HepG2 (cell line): ENCODE results near the gene POGK. TPM values are rescaled to one million over a fixed set of nuclear protein-coding genes. Genes with fewer than 3 reads are reported as not detected.
A peak's percentile ranks its signal among the peaks of the same experiment; 100 is the strongest.

ENCODE experiments used
- ATAC-seq: fragments of 200-7000 bp; cut with Tn5 transposase; 3 replicates; pipeline ENCODE4 v1.9.1; 2020; ENCODE audit warnings: mild to moderate bottlenecking, moderate library complexity
- BruUV-seq: library from RNA; stranded (reverse); fragments of 400-500 nt; replicated peaks from 2 replicates; lab custom pipeline; 2021; lab: Mats Ljungman, UMichigan
- CTCF ChIA-PET: fragments of 300-600 bp; formaldehyde crosslinking; extraction: SDS; loops from one replicate; lab custom pipeline; 2021; ENCODE audit warnings: low total read pairs, inconsistent platforms, low intra/inter-chr PET ratio; lab: Yijun Ruan, JAX
- POLR2A ChIA-PET: fragments of 350-600 bp; sonication (Branson Sonifier 250); formaldehyde crosslinking; loops from one replicate; lab custom pipeline; 2020; ENCODE audit warnings: antibody characterized with exemption, inconsistent platforms; lab: Yijun Ruan, JAX
- DNase-seq: peaks from one replicate; pipeline ENCODE4 v3.0.0-alpha.2; 2015; ENCODE audit warnings: low spot score
- FAIRE-seq: peaks from 3 replicates; lab custom pipeline; 2011; peaks lifted over from hg19 to GRCh38; lab: Jason Lieb, UNC
- H2AFZ ChIP-seq: one replicate; pipeline ENCODE4 v1.6.1; 2011; ENCODE audit warnings: low read length, inconsistent platforms
- H3K27ac ChIP-seq: fragments of 300-600 bp; 3 replicates; pipeline ENCODE4 v1.8.0; 2011; ENCODE audit warnings: mixed run types, mild to moderate bottlenecking, mixed read lengths, low read length, inconsistent platforms; ENCODE audit not compliant: insufficient read depth; ENCODE audit errors: extremely low read length
- H3K27me3 ChIP-seq, 2 experiments: fragments of 200-600 bp in 1 of 2; 2 replicates in 1 of 2; 3 replicates in 1 of 2; pipeline versions ENCODE4 v1.6.0 to v1.8.0; 2011; ENCODE audit warnings: low read length in 2 of 2, mild to moderate bottlenecking in 2 of 2, moderate library complexity in 2 of 2, inconsistent platforms in 1 of 2; ENCODE audit not compliant: insufficient read depth in 2 of 2, control insufficient read depth in 1 of 2
- H3K36me3 ChIP-seq, 2 experiments: fragments of 200-600 bp in 1 of 2; replicated peaks in 1 of 2; 2 replicates in 1 of 2; 3 replicates in 1 of 2; pipeline versions ENCODE4 v1.5.1 to v1.8.0; 2011; ENCODE audit warnings: low read length in 2 of 2, inconsistent platforms in 1 of 2; ENCODE audit not compliant: insufficient read depth in 2 of 2, control insufficient read depth in 1 of 2
- H3K4me1 ChIP-seq: 2 replicates; pipeline ENCODE4 v1.5.1; 2012; ENCODE audit warnings: low read length, inconsistent platforms; ENCODE audit not compliant: insufficient read depth
- H3K4me2 ChIP-seq: 2 replicates; pipeline ENCODE4 v1.6.0; 2011; ENCODE audit warnings: low read depth, low read length, inconsistent platforms
- H3K4me3 ChIP-seq, 3 experiments: fragments of 200-600 bp in 1 of 3; sonication (generic), shearing (Covaris generic) in 1 of 3; replicated peaks in 1 of 3; 2 replicates each; pipeline ENCODE4 v1.5.1; 2011 to 2016; ENCODE audit warnings: low read length in 3 of 3, inconsistent platforms in 2 of 3, low read depth in 2 of 3, mild to moderate bottlenecking in 2 of 3, control low read depth in 1 of 3, mixed read lengths in 1 of 3; ENCODE audit not compliant: insufficient read depth in 1 of 3
- H3K79me2 ChIP-seq: one replicate; pipeline ENCODE4 v1.6.1; 2011; ENCODE audit warnings: low read length, inconsistent platforms; ENCODE audit not compliant: insufficient read depth
- H3K9ac ChIP-seq: 2 replicates; pipeline ENCODE4 v1.6.0; 2011; ENCODE audit warnings: mild to moderate bottlenecking, low read depth, low read length, inconsistent platforms; ENCODE audit not compliant: insufficient read depth
- H3K9me3 ChIP-seq: 2 replicates; pipeline ENCODE4 v1.5.1; 2012; ENCODE audit warnings: mild to moderate bottlenecking, low read length
- H4K20me1 ChIP-seq: 2 replicates; pipeline ENCODE4 v1.6.0; 2011; ENCODE audit warnings: inconsistent platforms, mild to moderate bottlenecking, low read length, moderate library complexity; ENCODE audit not compliant: insufficient read depth
- AGO2 ChIP-seq: fragments of 200-400 bp; formaldehyde crosslinking; optimal IDR thresholded peaks from 2 replicates; pipeline ENCODE3; 2017; ENCODE audit warnings: mild to moderate bottlenecking, low read depth, low read length, moderate library complexity
- ATM ChIP-seq: fragments of 450-650 bp; IDR thresholded peaks from 2 replicates; pipeline ENCODE4 v1.7.1; 2017; ENCODE audit warnings: mild to moderate bottlenecking, borderline replicate concordance
- BRF2 ChIP-seq: sonication (generic); formaldehyde crosslinking; IDR thresholded peaks from 2 replicates; pipeline ENCODE4 v1.8.1; 2022; ENCODE audit warnings: mild to moderate bottlenecking, missing genetic modification reagents
- FLYWCH1 ChIP-seq: sonication (generic); formaldehyde crosslinking; IDR thresholded peaks from 2 replicates; pipeline ENCODE4 v1.8.1; 2023; ENCODE audit warnings: mild to moderate bottlenecking, missing genetic modification reagents
- PCBP1 ChIP-seq: fragments of 200-400 bp; formaldehyde crosslinking; IDR thresholded peaks from 2 replicates; pipeline ENCODE4 v1.6.1; 2017; ENCODE audit warnings: mild to moderate bottlenecking, low read depth, low read length, borderline replicate concordance
- PRMT3 ChIP-seq: sonication (generic); formaldehyde crosslinking; IDR thresholded peaks from 2 replicates; pipeline ENCODE4 v1.8.1; 2022; ENCODE audit warnings: low read depth, mild to moderate bottlenecking, moderate library complexity, missing genetic modification reagents, borderline replicate concordance
- RBFOX2 ChIP-seq: fragments of 200-400 bp; formaldehyde crosslinking; IDR thresholded peaks from 2 replicates; pipeline ENCODE4 v1.6.1; 2017; ENCODE audit warnings: low read depth, mild to moderate bottlenecking, low read length
- ZNF747 ChIP-seq: sonication (generic); formaldehyde crosslinking; IDR thresholded peaks from 2 replicates; pipeline ENCODE4 v1.8.1; 2023; ENCODE audit warnings: missing genetic modification reagents, mild to moderate bottlenecking, borderline replicate concordance
- WGBS: methylation state at CpG from one replicate; pipeline ENCODE4 v1.1.6; 2017; ENCODE audit warnings: low lambda C conversion rate; 5-methylcytosine and 5-hydroxymethylcytosine counted together
- in situ Hi-C: cut with HindIII; loops from 2 replicates; pipeline ENCODE4 v1.10.0; 2017; ENCODE audit warnings: low pct_unique_long_range_greater_than_20kb; ENCODE audit not compliant: extremely low pct_ligation_motif_present
- intact Hi-C: fragments of 100-400 bp; cut with micrococcal nuclease; formaldehyde crosslinking; loops from one replicate; pipeline ENCODE4 v1.10.0; 2022; ENCODE audit not compliant: unreplicated experiment
- polyA plus RNA-seq, 8 experiments: library from polyadenylated mRNA; depleted of rRNA in 3 of 8; stranded (reverse) in 7 of 8; unstranded in 1 of 8; fragments of >200 nt; fragmentation: Illumina TruSeq in 4 of 8; extraction: Trizol in 4 of 8; gene quantifications; 2 replicates each; pipeline versions ENCODE4 v1.2.1 to v1.2.3, GENCODE V29; 2011 to 2016; ENCODE audit warnings: low read depth in 4 of 8, missing spikeins in 1 of 8, mixed read lengths in 1 of 8; ENCODE audit not compliant: insufficient read depth in 1 of 8
- total RNA-seq, 5 experiments: library from RNA; depleted of rRNA; stranded (reverse); fragments of >200 nt; fragmentation: Illumina TruSeq; extraction: Trizol; gene quantifications; 2 replicates each; pipeline ENCODE4 v1.2.3, GENCODE V29; 2016; ENCODE audit warnings: low read depth in 1 of 5
- TF ChIP-seq, protein P1 (sequence below): sonication (generic); formaldehyde crosslinking; IDR thresholded peaks from 2 replicates; pipeline ENCODE4 v1.4.0; 2020; ENCODE audit warnings: mild to moderate bottlenecking, missing genetic modification reagents

POGK gene
- total and polyA plus RNA-seq, 2 of the 13 experiments (the other 11 are each of a cell fraction or from before 2014, with no cell fraction given), result 4.8 to 16.2 TPM

DNA sequence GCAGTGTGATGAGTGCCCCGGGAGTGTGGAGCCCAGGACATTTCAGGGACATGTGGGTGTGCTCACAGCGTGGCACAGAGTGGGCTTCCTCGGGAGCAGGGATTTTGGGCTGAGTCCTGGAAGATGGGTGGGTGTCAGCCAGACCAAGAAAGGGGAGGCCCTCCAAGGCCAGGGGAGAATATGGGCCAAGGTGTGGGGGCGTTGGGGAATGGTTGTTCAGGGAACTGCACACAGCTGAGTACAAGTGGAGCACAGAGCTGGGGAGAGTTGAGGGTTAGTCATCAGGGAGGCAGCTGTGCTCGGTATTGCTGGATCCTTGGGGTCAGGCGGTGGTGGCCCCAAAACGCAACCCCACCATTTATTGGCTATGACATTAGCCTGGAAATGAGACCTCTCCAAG lies 5.5 kb downstream of the POGK start:
- BruUV-seq, result no TSS peak
- H4K20me1 ChIP-seq, result peaks cover 3% of the 10 kb centered on the region; the same call in 1 of the 2 replicates
- ChIA-PET POLR2A (no interaction called here), CTCF (no interaction called here)
- H3K36me3 ChIP-seq, result peaks cover 25 to 88% of the 10 kb centered on the region in 2 experiments
- ATAC-seq (no peak), DNase-seq (no peak), FAIRE-seq (no peak)
- in situ Hi-C loops (no loop called here), intact Hi-C loops (no loop called here)
- H3K79me2 ChIP-seq, result peaks cover 13% of the 10 kb centered on the region
- no peak overlapping the region for H3K4me3 ChIP-seq
- no peak overlapping the region for H3K4me2 ChIP-seq
- H2AFZ ChIP-seq, result no peak overlapping the region
- H3K4me1 ChIP-seq, result peaks cover 26% of the 10 kb centered on the region
- H3K9me3 ChIP-seq, result no peaks in the 10 kb centered on the region
- no peak overlapping the region for H3K9ac ChIP-seq
- no peak for TF ChIP-seq FLYWCH1
- TF ChIP-seq, protein P1, sequence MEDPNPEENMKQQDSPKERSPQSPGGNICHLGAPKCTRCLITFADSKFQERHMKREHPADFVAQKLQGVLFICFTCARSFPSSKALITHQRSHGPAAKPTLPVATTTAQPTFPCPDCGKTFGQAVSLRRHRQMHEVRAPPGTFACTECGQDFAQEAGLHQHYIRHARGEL (CRISPR knock-in tag), result no peak
- no peak for TF ChIP-seq BRF2 (CRISPR knock-in tag)
- TF ChIP-seq PCBP1, result no peak
- no peak for TF ChIP-seq PRMT3 (CRISPR knock-in tag)
- peak; percentile 27 for TF ChIP-seq AGO2
- 87% methylated on average over 6 of the region's 7 CpGs for WGBS
- no peaks in the 10 kb centered on the region for H3K27me3 ChIP-seq
- no peak overlapping the region for H3K27ac ChIP-seq

- no peak overlapping the region for H3K4me2 ChIP-seq
Observed at GRCh38 chr1:166848193-166848592, 8.9 kb downstream of the POGK start.

More at GRCh38 chr1:166848193-166848592, 8.9 kb downstream of the POGK start:
- Histone ChIP-seq H3K79me2 (no peaks in the 10 kb centered on the region), H4K20me1 (peaks cover under 1% of the 10 kb centered on the region; the same call in 1 of the 2 replicates), H3K27me3 (no peaks in the 10 kb centered on the region), H3K4me3 (no peak overlapping the region), H3K9me3 (no peaks in the 10 kb centered on the region), H3K36me3 (peaks cover 26 to 99% of the 10 kb centered on the region in 2 experiments), H3K9ac (no peak overlapping the region), H3K4me1 (no peaks in the 10 kb centered on the region), H2AFZ (no peak overlapping the region), H3K27ac (no peak overlapping the region)
- BruUV-seq, result no TSS peak
- POLR2A ChIA-PET, result no interaction called here
- ATAC-seq (no peak), DNase-seq (no peak), FAIRE-seq (no peak)
- CTCF ChIA-PET, result no interaction called here
- no peak for TF ChIP-seq ZNF747 (CRISPR knock-in tag)
- no peak for TF ChIP-seq ATM
- 0 out of 2 replicates have a peak, but pooled peaks have one; percentile 14 for TF ChIP-seq RBFOX2
- intact Hi-C loops (no loop called here), in situ Hi-C loops (no loop called here)
